ENCODE measurements around the gene TTC34. TPM values are rescaled to one million over a fixed set of nuclear protein-coding genes. Genes with fewer than 3 reads are reported as not detected.

The TTC34 gene
- total and polyA plus RNA-seq, 10 of the 15 experiments (the other 5 are each of a cell fraction or from before 2014, with no cell fraction given), result 0.03 to 0.49 (median 0.05) TPM; not detected in 2

GRCh38 chr1:2641381-2642130 is 159.9 kb downstream of the TTC34 start (continued):
- no peak for TF ChIP-seq STAT1 (conservative IDR thresholded peaks at IDR 0.05)
- no peak for TF ChIP-seq SIX5 (IDR thresholded peaks at IDR 0.05; ENCODE audit: low read depth, low read length, severe bottlenecking)
- TF ChIP-seq BRCA1 (IDR thresholded peaks at IDR 0.05; ENCODE audit: low read depth, low read length), result no peak
- TF ChIP-seq TCF3 (IDR thresholded peaks at IDR 0.05; ENCODE audit: borderline replicate concordance, insufficient read depth, low read depth, low read length), result no peak
- TF ChIP-seq HDAC6 (IDR thresholded peaks at IDR 0.05; ENCODE audit: unreplicated experiment), result no peak
- TF ChIP-seq NR2F1 (conservative IDR thresholded peaks at IDR 0.05), result no peak

GRCh38 chr1:2640626-2641025 is 160.9 kb downstream of the TTC34 start:
- Histone ChIP-seq H2AFZ (ENCODE audit: control insufficient read depth, low read depth, low read length) (no peak overlapping the region), H3K4me3 (no peak overlapping the region), H3K9me3 (replicated peaks; ENCODE audit: control insufficient read depth, insufficient read depth, low read length) (no peaks in the 10 kb centered on the region; the same call in 2 of the 3 replicates), H3K79me2 (ENCODE audit: control insufficient read depth, insufficient read depth, low read length) (peaks cover 4% of the 10 kb centered on the region), H3K27ac (ENCODE audit: control insufficient read depth, insufficient read depth) (no peak overlapping the region), H3K9ac (ENCODE audit: control insufficient read depth, insufficient read depth, low read length) (no peak overlapping the region), H3K4me2 (ENCODE audit: control insufficient read depth, insufficient read depth) (no peak overlapping the region), H3K27me3 (replicated peaks in 1 of 2; ENCODE audit: control insufficient read depth in 2 of 2, insufficient read depth in 2 of 2, low read length in 1 of 2) (no peaks in the 10 kb centered on the region; a peak in 1 of 4 replicates), H4K20me1 (ENCODE audit: control insufficient read depth, insufficient read depth) (no peaks in the 10 kb centered on the region), H3K36me3 (ENCODE audit: control insufficient read depth in 2 of 2, insufficient read depth in 2 of 2, low read length in 1 of 2) (no peaks in the 10 kb centered on the region), H3K4me1 (ENCODE audit: control insufficient read depth, insufficient read depth, low read length) (peaks cover 6% of the 10 kb centered on the region)
- 50% methylated on average over 2 of the region's 3 CpGs for WGBS (ENCODE audit: insufficient coverage, insufficient replicate concordance, low lambda C conversion rate, missing lambda C conversion rate)
- ChIA-PET POLR2A (no interaction called here), CTCF (no interaction called here), RAD21 (ENCODE audit: unreplicated experiment) (no interaction called here), SMC1A (ENCODE audit: uncharacterized antibody, unreplicated experiment) (no interaction called here)
- BruUV-seq (replicated peaks), result no TSS peak
- ATAC-seq, result no peak
- intact Hi-C loops (cut with micrococcal nuclease; ENCODE audit: unreplicated experiment), result no loop called here
- TF ChIP-seq SRF (IDR thresholded peaks at IDR 0.05; ENCODE audit: low read depth in 2 of 2, low read length in 2 of 2), result no peak
- no peak for TF ChIP-seq ZNF24 (IDR thresholded peaks at IDR 0.05)
- TF ChIP-seq REST (IDR thresholded peaks at IDR 0.05; ENCODE audit: low read depth, low read length), result no peak
- no peak for TF ChIP-seq EZH2 (IDR thresholded peaks at IDR 0.05; ENCODE audit: borderline replicate concordance, control insufficient read depth, low read depth, low read length)
- no peak for TF ChIP-seq CHD4 (IDR thresholded peaks at IDR 0.05)
- DNase-seq (ENCODE audit: low read depth, low spot score), result no peak
- in situ Hi-C loops (cut with MboI), result no loop called here
- no peak for FAIRE-seq

All from GM12878 (cell line).